SK-N-SH treated with all-trans-retinoic acid at 6 μM for 48 hours (cell line): ENCODE results near the gene DNAAF8.

Experiments
- ESRRG ChIP-seq: fragments of 250-450 bp; sonication (Bioruptor Pico); IDR thresholded peaks from 2 replicates; pipeline ENCODE4 v1.6.1; 2021; ENCODE audit warnings: mild to moderate bottlenecking
- TCF4 ChIP-seq: fragments of 250-450 bp; sonication (Bioruptor Pico); IDR thresholded peaks from 2 replicates; pipeline ENCODE4 v1.8.0; 2021; ENCODE audit warnings: mild to moderate bottlenecking, moderate library complexity, borderline replicate concordance

DNA sequence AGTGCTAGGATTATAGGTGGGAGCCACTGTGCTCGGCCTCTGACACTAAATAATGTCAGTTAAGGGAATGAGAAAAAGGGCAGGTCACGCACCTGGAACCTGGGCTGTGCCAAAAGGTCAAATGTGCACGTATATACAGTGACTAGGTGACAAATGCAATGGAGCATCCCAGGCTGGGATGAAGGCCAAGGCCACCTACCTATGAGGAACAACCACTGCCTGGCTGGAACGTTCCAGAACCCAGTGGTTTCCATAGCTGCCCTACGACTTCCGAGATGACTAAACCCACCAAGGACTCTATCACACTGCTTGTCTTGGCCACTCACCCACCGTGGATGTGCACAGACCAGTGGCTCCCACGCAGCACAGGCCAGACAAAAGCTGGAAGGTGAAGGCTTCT is 16.6 kb downstream of the DNAAF8 start:
- TF ChIP-seq TCF4: no peak
- TF ChIP-seq ESRRG (CRISPR knock-in tag): no peak
